Esophagus muscularis mucosa (tissue), 4 donors: ENCODE results near the gene SLCO3A1. TPM values are rescaled to one million over a fixed set of nuclear protein-coding genes. Genes with fewer than 3 reads are reported as not detected.

ENCODE experiments used
- DNase-seq: peaks from one replicate; pipeline ENCODE4 v3.0.0-alpha.2; 2017; ENCODE audit errors: extremely low spot score
- H3K27ac ChIP-seq, 4 donors: fragments of 200-600 bp; sonication (generic); replicated peaks in 1 of 4; 1 replicate in 3 of 4; 2 replicates in 1 of 4; pipeline ENCODE4 v1.5.1; 2016 to 2019; ENCODE audit warnings: mild to moderate bottlenecking in 1 of 4
- H3K27me3 ChIP-seq, 4 donors: fragments of 200-600 bp; sonication (generic); one replicate each; pipeline versions ENCODE4 v1.5.1 to v1.6.0; 2016 to 2019
- H3K36me3 ChIP-seq, 4 donors: fragments of 200-600 bp; sonication (generic); one replicate each; pipeline ENCODE4 v1.5.1; 2016 to 2019
- H3K4me1 ChIP-seq, 4 donors: fragments of 200-600 bp; sonication (generic); one replicate each; pipeline ENCODE4 v1.5.1; 2016 to 2019
- H3K4me3 ChIP-seq, 4 donors: fragments of 200-600 bp; sonication (generic); 1 replicate in 2 of 4; 2 replicates in 2 of 4; pipeline ENCODE4 v1.5.1; 2016 to 2019; ENCODE audit warnings: mild to moderate bottlenecking in 4 of 4, moderate library complexity in 1 of 4
- H3K9me3 ChIP-seq, 4 donors: fragments of 200-600 bp; sonication (generic); 1 replicate in 3 of 4; 2 replicates in 1 of 4; pipeline ENCODE4 v1.5.1; 2016 to 2019
- CTCF ChIP-seq, 3 experiments: fragments of 200-600 bp in 2 of 3; fragments of 450-650 bp in 1 of 3; sonication (generic) in 2 of 3; IDR thresholded peaks; one replicate each; pipeline ENCODE4 v1.5.1; 2017 to 2019; ENCODE audit warnings: antibody characterized with exemption in 3 of 3, mild to moderate bottlenecking in 2 of 3, moderate library complexity in 1 of 3
- EP300 ChIP-seq: sonication (generic); formaldehyde crosslinking; IDR thresholded peaks from one replicate; pipeline ENCODE4 v1.6.1; 2017; ENCODE audit warnings: antibody characterized with exemption
- POLR2A ChIP-seq: fragments of 450-650 bp; IDR thresholded peaks from one replicate; pipeline ENCODE4 v1.6.1; 2017; ENCODE audit warnings: antibody characterized with exemption, moderate library complexity, mild to moderate bottlenecking, low read depth
- POLR2AphosphoS5 ChIP-seq, 2 donors: sonication (generic); formaldehyde crosslinking; IDR thresholded peaks; one replicate each; pipeline ENCODE4 v1.6.1; 2017; ENCODE audit warnings: antibody characterized with exemption in 2 of 2
- WGBS: methylation state at CpG from one replicate; pipeline ENCODE4 v1.1.5; 2018; 5-methylcytosine and 5-hydroxymethylcytosine counted together
- intact Hi-C: fragments of 100-400 bp; cut with DNase I; formaldehyde crosslinking; loops from one replicate; pipeline ENCODE4 v1.15.1; 2023
- total RNA-seq, 4 donors: library from RNA; depleted of rRNA; stranded (reverse); fragments of >200 nt; gene quantifications; one replicate each; pipeline versions ENCODE4 v1.1.0 to v1.2.1, GENCODE V29; 2016

The SLCO3A1 gene
- total RNA-seq, 4 donors from 2014 or later: 5.6 to 17.5 (median 12.3) TPM

- DNase-seq: no peak
- Histone ChIP-seq H3K27ac (no peak overlapping the region), H3K27me3 (no peaks in the 10 kb centered on the region), H3K4me3 (no peak overlapping the region), H3K9me3 (peaks cover 0 to 8% (median 0%) of the 10 kb centered on the region in 4 donors), H3K4me1 (peaks cover 0 to 13% (median 8%) of the 10 kb centered on the region in 4 donors), H3K36me3 (no peaks in the 10 kb centered on the region)
- intact Hi-C loops: no loop called here
- 68% methylated on average over 1 of the region's 1 CpG for WGBS
- TF ChIP-seq POLR2A (no peak), EP300 (no peak), POLR2AphosphoS5 (IDR thresholded peaks at IDR 0.05) (no peak), CTCF (IDR thresholded peaks at IDR 0.05) (no peak)
Measured at GRCh38 chr15:92037491-92037890, 184.0 kb downstream of the SLCO3A1 start.

DNA sequence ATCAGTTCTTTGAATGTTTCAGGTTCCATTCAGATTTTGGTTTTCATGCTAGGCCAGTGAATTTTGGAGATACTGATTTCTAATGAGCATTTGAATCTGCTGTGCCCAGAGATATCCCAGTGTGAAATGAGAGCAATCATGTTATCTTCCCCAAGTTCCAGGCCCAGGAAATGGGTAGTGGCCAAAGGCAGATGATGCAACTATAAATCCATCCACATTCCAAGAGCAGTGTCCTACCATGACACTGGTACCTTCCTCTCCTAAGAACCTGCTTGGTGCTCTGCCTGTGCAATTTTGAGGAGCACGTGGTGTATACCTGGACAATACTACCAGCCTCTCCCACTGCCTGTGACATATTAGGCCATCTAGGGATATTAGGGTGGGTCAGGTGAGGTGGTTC is 186.8 kb downstream of the SLCO3A1 start:
- H3K27me3 ChIP-seq: no peaks in the 10 kb centered on the region
- DNase-seq: no peak
- no peaks in the 10 kb centered on the region for H3K36me3 ChIP-seq
- peaks cover 0 to 8% (median 0%) of the 10 kb centered on the region in 4 donors for H3K9me3 ChIP-seq
- H3K4me1 ChIP-seq: peaks cover 0 to 12% (median 2%) of the 10 kb centered on the region in 4 donors
- TF ChIP-seq POLR2A (no peak), CTCF (IDR thresholded peaks at IDR 0.05) (no peak), EP300 (no peak), POLR2AphosphoS5 (IDR thresholded peaks at IDR 0.05) (no peak)
- intact Hi-C loops: no loop called here
- H3K27ac ChIP-seq: no peak overlapping the region
- no peak overlapping the region for H3K4me3 ChIP-seq
- 86% methylated on average over 1 of the region's 1 CpG for WGBS

- DNase-seq: no peak
- Histone ChIP-seq H3K4me1 (peaks cover 0 to 12% (median 0%) of the 10 kb centered on the region in 4 donors), H3K9me3 (peaks cover 0 to 8% (median 0%) of the 10 kb centered on the region in 4 donors), H3K27me3 (no peaks in the 10 kb centered on the region), H3K4me3 (no peak overlapping the region), H3K27ac (no peak overlapping the region), H3K36me3 (no peaks in the 10 kb centered on the region)
- 94% methylated on average over 4 of the region's 4 CpGs for WGBS
- intact Hi-C loops: no loop called here
- TF ChIP-seq CTCF (IDR thresholded peaks at IDR 0.05) (no peak), POLR2A (no peak), POLR2AphosphoS5 (IDR thresholded peaks at IDR 0.05) (no peak), EP300 (no peak)
Measured at GRCh38 chr15:92041371-92041770, 187.9 kb downstream of the SLCO3A1 start.

DNA sequence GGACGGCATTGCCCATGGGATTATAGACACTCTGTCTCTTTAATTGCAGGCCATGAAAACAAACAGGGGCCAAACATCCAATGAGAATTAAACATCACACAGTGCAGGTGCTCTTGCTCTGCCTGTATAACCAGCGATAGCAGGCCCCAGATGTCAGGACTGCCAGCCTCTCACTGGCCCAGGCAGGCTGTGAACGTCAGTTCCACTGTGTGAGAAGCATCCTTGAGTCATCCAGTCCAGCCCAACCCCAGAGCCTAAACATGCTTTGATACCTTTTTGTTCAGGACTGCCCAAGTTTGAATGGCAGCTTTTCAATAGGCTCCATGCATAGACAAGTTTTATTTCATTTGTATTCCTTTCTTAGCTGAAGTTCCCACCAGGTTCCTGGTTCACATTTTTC is 189.8 kb downstream of the SLCO3A1 start:
- Histone ChIP-seq H3K36me3 (no peaks in the 10 kb centered on the region), H3K27ac (no peak overlapping the region), H3K4me3 (no peak overlapping the region), H3K4me1 (peaks cover 0 to 12% (median 0%) of the 10 kb centered on the region in 4 donors), H3K27me3 (no peaks in the 10 kb centered on the region), H3K9me3 (peaks cover 0 to 8% (median 0%) of the 10 kb centered on the region in 4 donors)
- no peak for DNase-seq
- 92% methylated on average over 3 of the region's 3 CpGs for WGBS
- TF ChIP-seq POLR2AphosphoS5 (IDR thresholded peaks at IDR 0.05): no peak
- no peak for TF ChIP-seq POLR2A
- TF ChIP-seq EP300: no peak
- no peak for TF ChIP-seq CTCF (IDR thresholded peaks at IDR 0.05)
- intact Hi-C loops: no loop called here
